Measurements from ENCODE around the gene PLCB1.

DNA sequence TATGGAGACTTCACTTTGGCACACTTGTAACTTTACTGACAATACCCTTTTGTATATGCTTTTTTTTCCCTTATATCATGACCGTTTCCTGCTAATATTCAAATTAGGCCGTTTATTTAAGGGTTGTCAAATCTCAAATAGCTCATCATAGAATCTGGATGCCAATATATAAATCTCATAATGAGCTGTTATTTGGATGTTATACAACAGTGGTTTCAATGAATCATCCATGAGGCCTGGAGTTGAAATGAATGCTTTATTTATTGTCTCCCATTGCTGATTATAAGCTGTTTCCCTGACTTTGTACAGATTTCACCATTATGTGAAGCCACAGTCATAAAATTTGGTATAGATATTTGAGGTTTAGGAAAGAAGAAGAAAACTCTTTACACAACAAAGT lies 256.1 kb downstream of the PLCB1 start:
- no peak for TF ChIP-seq POLR2A (IDR thresholded peaks at IDR 0.05; ENCODE audit: low read depth, low read length)
- TF ChIP-seq POLR2AphosphoS5 (IDR thresholded peaks at IDR 0.05; ENCODE audit: low read depth, low read length), result no peak
- TF ChIP-seq TAF1 (IDR thresholded peaks at IDR 0.05; ENCODE audit: borderline replicate concordance, low read depth, low read length), result no peak
